Esophagus squamous epithelium (tissue), 4 donors: ENCODE results near the gene SPATA1.
"Not testable (repeated sequence)": the region's sequence is repeated elsewhere in the genome, so short reads cannot be mapped to it uniquely, and the experiment has no call there.

ENCODE experiments used
- POLR2A ChIP-seq, 4 donors: fragments of 450-650 bp; IDR thresholded peaks; one replicate each; pipeline ENCODE4 v1.6.1; 2017; ENCODE audit warnings: antibody characterized with exemption in 4 of 4, mild to moderate bottlenecking in 4 of 4, moderate library complexity in 3 of 4
- TF ChIP-seq, protein P1 (sequence below), 6 experiments: fragments of 450-650 bp in 4 of 6; fragments of 200-600 bp in 2 of 6; sonication (generic) in 2 of 6; IDR thresholded peaks; one replicate each; pipeline ENCODE4 v1.5.1; 2016 to 2019; ENCODE audit warnings: antibody characterized with exemption in 6 of 6, mild to moderate bottlenecking in 4 of 6, moderate library complexity in 4 of 6

DNA sequence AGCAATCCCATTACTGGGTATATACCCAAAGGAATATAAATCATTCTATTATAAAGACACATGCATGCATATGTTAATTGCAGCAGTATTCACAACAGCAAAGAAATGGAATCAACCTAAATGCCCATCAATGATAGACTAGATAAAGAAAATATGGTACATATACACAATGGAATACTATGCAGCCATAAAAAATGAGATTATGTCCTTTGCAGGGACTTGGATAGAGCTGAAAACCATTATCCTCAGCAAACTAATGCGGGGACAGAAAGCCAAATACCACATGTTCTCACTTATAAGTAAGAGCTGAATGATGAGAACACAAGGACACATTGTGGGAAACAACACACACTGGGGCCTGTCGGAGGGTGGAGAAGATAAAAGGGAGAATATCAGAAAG lies 88.8 kb downstream of the SPATA1 start:
- TF ChIP-seq, protein P1, sequence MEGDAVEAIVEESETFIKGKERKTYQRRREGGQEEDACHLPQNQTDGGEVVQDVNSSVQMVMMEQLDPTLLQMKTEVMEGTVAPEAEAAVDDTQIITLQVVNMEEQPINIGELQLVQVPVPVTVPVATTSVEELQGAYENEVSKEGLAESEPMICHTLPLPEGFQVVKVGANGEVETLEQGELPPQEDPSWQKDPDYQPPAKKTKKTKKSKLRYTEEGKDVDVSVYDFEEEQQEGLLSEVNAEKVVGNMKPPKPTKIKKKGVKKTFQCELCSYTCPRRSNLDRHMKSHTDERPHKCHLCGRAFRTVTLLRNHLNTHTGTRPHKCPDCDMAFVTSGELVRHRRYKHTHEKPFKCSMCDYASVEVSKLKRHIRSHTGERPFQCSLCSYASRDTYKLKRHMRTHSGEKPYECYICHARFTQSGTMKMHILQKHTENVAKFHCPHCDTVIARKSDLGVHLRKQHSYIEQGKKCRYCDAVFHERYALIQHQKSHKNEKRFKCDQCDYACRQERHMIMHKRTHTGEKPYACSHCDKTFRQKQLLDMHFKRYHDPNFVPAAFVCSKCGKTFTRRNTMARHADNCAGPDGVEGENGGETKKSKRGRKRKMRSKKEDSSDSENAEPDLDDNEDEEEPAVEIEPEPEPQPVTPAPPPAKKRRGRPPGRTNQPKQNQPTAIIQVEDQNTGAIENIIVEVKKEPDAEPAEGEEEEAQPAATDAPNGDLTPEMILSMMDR (IDR thresholded peaks at IDR 0.05), result not testable (repeated sequence)
- TF ChIP-seq POLR2A (IDR thresholded peaks at IDR 0.05), result not testable (repeated sequence)
